ENCODE measurements around the gene MADD.

Gene MADD

DNA sequence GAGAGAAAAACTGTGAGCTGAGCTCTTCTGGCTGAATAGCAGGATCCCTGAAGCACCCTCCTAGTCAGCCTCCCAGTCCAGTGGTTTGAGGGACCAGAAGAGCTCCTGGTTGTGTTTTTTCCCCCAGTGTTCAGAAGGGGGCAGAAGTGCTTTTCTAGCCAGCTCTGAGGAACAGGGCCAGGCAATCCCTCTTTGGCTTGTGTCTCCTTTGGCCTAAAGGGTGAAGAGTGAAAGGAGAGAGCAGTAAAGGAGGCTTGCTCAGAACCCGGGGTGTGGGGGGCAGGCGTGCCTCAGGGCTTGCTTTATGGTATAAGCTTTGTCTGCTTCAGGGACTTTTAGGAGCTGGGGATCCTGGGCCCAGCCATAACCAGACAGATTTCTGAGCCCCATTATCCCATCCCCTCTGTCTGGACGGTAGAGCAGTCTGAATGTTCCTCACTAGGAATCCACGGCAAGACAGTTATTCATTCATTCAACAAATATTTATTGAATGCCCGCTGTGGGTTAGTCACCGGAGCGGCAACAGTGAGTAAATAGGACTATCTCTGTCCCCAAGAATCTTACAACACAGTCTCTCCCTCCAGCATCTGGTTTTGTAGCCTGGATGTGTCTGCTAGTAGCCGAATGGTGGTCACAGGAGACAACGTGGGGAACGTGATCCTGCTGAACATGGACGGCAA, 35.8 kb upstream of the MADD start:
- TF ChIP-seq SIN3A (IDR thresholded peaks at IDR 0.05; ENCODE audit: borderline replicate concordance, insufficient read depth, low read length) (no peak), TAF1 (IDR thresholded peaks at IDR 0.05; ENCODE audit: borderline replicate concordance, insufficient read depth, low read length) (no peak), FOXP2 (optimal IDR thresholded peaks at IDR 0.05; ENCODE audit: borderline replicate concordance, extremely low read depth, extremely low read length, insufficient read depth) (no peak), POLR2AphosphoS5 (IDR thresholded peaks at IDR 0.05; ENCODE audit: low read depth, low read length) (no peak), REST (IDR thresholded peaks at IDR 0.05; ENCODE audit: insufficient read depth in 1 of 2, low read depth in 2 of 2, low read length in 2 of 2) (no peak)

- no peak for TF ChIP-seq POLR2AphosphoS5 (IDR thresholded peaks at IDR 0.05; ENCODE audit: low read depth, low read length)
- no peak for TF ChIP-seq FOXP2 (optimal IDR thresholded peaks at IDR 0.05; ENCODE audit: borderline replicate concordance, extremely low read depth, extremely low read length, insufficient read depth)
- no peak for TF ChIP-seq REST (IDR thresholded peaks at IDR 0.05; ENCODE audit: insufficient read depth in 1 of 2, low read depth in 2 of 2, low read length in 2 of 2)
- no peak for TF ChIP-seq SIN3A (IDR thresholded peaks at IDR 0.05; ENCODE audit: borderline replicate concordance, insufficient read depth, low read length)
- TF ChIP-seq TAF1 (IDR thresholded peaks at IDR 0.05; ENCODE audit: borderline replicate concordance, insufficient read depth, low read length) = no peak
Observed at GRCh38 chr11:47234669-47235100, 35.2 kb upstream of the MADD start.

GRCh38 chr11:47235163-47235562, 34.8 kb upstream of the MADD start:
- TF ChIP-seq TAF1 (IDR thresholded peaks at IDR 0.05; ENCODE audit: borderline replicate concordance, insufficient read depth, low read length) = no peak
- no peak for TF ChIP-seq SIN3A (IDR thresholded peaks at IDR 0.05; ENCODE audit: borderline replicate concordance, insufficient read depth, low read length)
- TF ChIP-seq REST (IDR thresholded peaks at IDR 0.05; ENCODE audit: insufficient read depth in 1 of 2, low read depth in 2 of 2, low read length in 2 of 2) = no peak
- no peak for TF ChIP-seq POLR2AphosphoS5 (IDR thresholded peaks at IDR 0.05; ENCODE audit: low read depth, low read length)
- TF ChIP-seq FOXP2 (optimal IDR thresholded peaks at IDR 0.05; ENCODE audit: borderline replicate concordance, extremely low read depth, extremely low read length, insufficient read depth) = no peak

DNA sequence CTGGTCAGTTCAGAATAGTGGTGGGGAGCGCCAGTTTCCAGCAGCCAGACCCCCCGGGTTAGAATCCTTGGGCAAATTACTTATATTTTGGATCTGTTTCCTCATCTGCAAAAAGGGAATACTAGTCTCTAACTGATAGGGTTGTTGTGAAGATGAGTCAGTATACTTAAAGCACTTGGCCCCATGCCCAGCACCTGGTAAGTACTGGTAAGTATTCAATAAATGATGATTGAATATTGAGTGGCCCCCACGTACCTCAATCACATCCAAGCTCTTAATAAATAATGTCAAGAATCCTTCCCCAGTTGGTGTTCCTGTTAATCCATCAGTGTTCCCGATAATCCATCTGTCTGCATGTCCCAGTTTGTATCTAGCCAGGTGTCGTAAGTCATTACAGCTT, 33.5 kb upstream of the MADD start:
- TF ChIP-seq SIN3A (IDR thresholded peaks at IDR 0.05; ENCODE audit: borderline replicate concordance, insufficient read depth, low read length) (0 out of 2 replicates have a peak, but pooled peaks have one; percentile 31), FOXP2 (optimal IDR thresholded peaks at IDR 0.05; ENCODE audit: borderline replicate concordance, extremely low read depth, extremely low read length, insufficient read depth) (no peak)

- no peak for TF ChIP-seq POLR2AphosphoS5 (IDR thresholded peaks at IDR 0.05; ENCODE audit: low read depth, low read length)
- TF ChIP-seq SIN3A (IDR thresholded peaks at IDR 0.05; ENCODE audit: borderline replicate concordance, insufficient read depth, low read length) = no peak
- no peak for TF ChIP-seq TAF1 (IDR thresholded peaks at IDR 0.05; ENCODE audit: borderline replicate concordance, insufficient read depth, low read length)
- TF ChIP-seq REST (IDR thresholded peaks at IDR 0.05; ENCODE audit: insufficient read depth in 1 of 2, low read depth in 2 of 2, low read length in 2 of 2) = no peak
- TF ChIP-seq FOXP2 (optimal IDR thresholded peaks at IDR 0.05; ENCODE audit: borderline replicate concordance, extremely low read depth, extremely low read length, insufficient read depth) = no peak
Observed at GRCh38 chr11:47239852-47240251, 30.1 kb upstream of the MADD start.
